ENCODE data around the gene WDR53.
"Not testable (repeated sequence)": the region's sequence is repeated elsewhere in the genome, so short reads cannot be mapped to it uniquely, and the experiment has no call there.

Gene WDR53

GRCh38 chr3:196558476-196558875, 9.9 kb downstream of the WDR53 start:
- DNase-seq (ENCODE audit: low read depth in 2 of 2) = no peak

GRCh38 chr3:196557236-196557635, 11.1 kb downstream of the WDR53 start:
- DNase-seq (ENCODE audit: low read depth in 2 of 2) = no peak

GRCh38 chr3:196555295-196555694, 13.1 kb downstream of the WDR53 start:
- no peak for DNase-seq (ENCODE audit: low read depth in 2 of 2)

GRCh38 chr3:196554205-196554604, 14.1 kb downstream of the WDR53 start:
- DNase-seq (ENCODE audit: low read depth in 2 of 2) = no peak

GRCh38 chr3:196553551-196553950, 14.8 kb downstream of the WDR53 start:
- no peak for DNase-seq (ENCODE audit: low read depth in 2 of 2)

- no peak for DNase-seq (ENCODE audit: low read depth in 2 of 2)
These were observed 16.1 kb downstream of the WDR53 start for GRCh38 chr3:196552253-196552652.

- DNase-seq (ENCODE audit: low read depth in 2 of 2) = not testable (repeated sequence)
These were observed 18.2 kb downstream of the WDR53 start for GRCh38 chr3:196550172-196550571.

- not testable (repeated sequence) for DNase-seq (ENCODE audit: low read depth in 2 of 2)
These were observed 19.0 kb downstream of the WDR53 start for GRCh38 chr3:196549312-196549711.

GRCh38 chr3:196547067-196547466, 21.3 kb downstream of the WDR53 start:
- no peak for DNase-seq (ENCODE audit: low read depth in 2 of 2)

GRCh38 chr3:196546537-196546936, 21.8 kb downstream of the WDR53 start:
- no peak for DNase-seq (ENCODE audit: low read depth in 2 of 2)

- no peak for DNase-seq (ENCODE audit: low read depth in 2 of 2)
These were observed 23.8 kb downstream of the WDR53 start for GRCh38 chr3:196544491-196544992.

- no peak for DNase-seq (ENCODE audit: low read depth in 2 of 2)
These were observed 26.5 kb downstream of the WDR53 start for GRCh38 chr3:196541684-196542445.

- peak; percentile 29 to 33 for DNase-seq (ENCODE audit: low read depth in 2 of 2)
These were observed 30.9 kb downstream of the WDR53 start for GRCh38 chr3:196537319-196537984.

GRCh38 chr3:196533260-196533681, 35.1 kb downstream of the WDR53 start:
- no peak for DNase-seq (ENCODE audit: low read depth in 2 of 2)

- DNase-seq (ENCODE audit: low read depth in 2 of 2) = no peak
These were observed 36.9 kb downstream of the WDR53 start for GRCh38 chr3:196531418-196531817.

GRCh38 chr3:196528639-196529233, 39.6 kb downstream of the WDR53 start:
- peak; percentile 48 to 56 for DNase-seq (ENCODE audit: low read depth in 2 of 2)

- no peak for DNase-seq (ENCODE audit: low read depth in 2 of 2)
These were observed 43.2 kb downstream of the WDR53 start for GRCh38 chr3:196525141-196525540.

- DNase-seq (ENCODE audit: low read depth in 2 of 2) = no peak
These were observed 43.8 kb downstream of the WDR53 start for GRCh38 chr3:196524527-196524926.

GRCh38 chr3:196523841-196524240, 44.5 kb downstream of the WDR53 start:
- DNase-seq (ENCODE audit: low read depth in 2 of 2) = no peak

- DNase-seq (ENCODE audit: low read depth in 2 of 2) = not testable (repeated sequence)
These were observed 47.1 kb downstream of the WDR53 start for GRCh38 chr3:196521291-196521690.

GRCh38 chr3:196519718-196520082, 48.7 kb downstream of the WDR53 start:
- no peak for DNase-seq (ENCODE audit: low read depth in 2 of 2)

- peak in 1 of 2 donors; percentile 28 for DNase-seq (ENCODE audit: low read depth in 2 of 2)
These were observed 49.2 kb downstream of the WDR53 start for GRCh38 chr3:196518966-196519717.

Data from activated CD8-positive, alpha-beta memory T cell treated with anti-CD3 and anti-CD28 coated beads for 4 hours (primary cell).